NCI-H526 (cell line): Measurements from ENCODE around the gene IFT20.

Source experiments
- DNase-seq, 2 experiments: peaks; one replicate each; lab custom pipeline; 2025; lab: John Stamatoyannopoulos, UW

Gene IFT20

GRCh38 chr17:28335959-28336871 is 943 bp upstream of the IFT20 start:
- peak; percentile 54 to 75 for DNase-seq

DNA sequence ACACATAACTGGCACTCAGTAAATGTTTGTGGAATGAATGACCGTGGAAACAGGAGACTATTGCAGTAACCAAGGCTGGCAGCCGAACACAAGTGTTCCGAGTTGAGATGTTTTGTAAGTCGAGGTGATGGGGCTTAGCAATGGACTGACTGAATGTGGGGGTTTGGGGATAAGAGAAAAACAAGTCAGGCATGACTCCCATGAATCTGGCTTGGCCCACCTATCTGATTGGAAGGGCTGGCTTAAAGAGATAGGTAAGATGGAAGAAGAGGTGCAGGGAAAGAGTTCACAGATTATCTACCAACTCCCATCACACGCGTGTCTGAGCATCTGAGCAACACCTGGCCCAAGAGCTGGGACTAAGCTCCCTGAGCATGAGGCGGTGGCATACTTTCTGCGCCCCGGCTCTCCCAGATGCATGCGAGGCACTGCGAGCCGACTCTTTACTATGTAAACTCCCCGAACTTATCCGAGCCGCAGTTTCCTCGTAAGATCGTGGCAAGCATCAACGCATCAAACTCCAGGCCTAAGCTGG is 539 bp downstream of the IFT20 start:
- DNase-seq: no peak

DNA sequence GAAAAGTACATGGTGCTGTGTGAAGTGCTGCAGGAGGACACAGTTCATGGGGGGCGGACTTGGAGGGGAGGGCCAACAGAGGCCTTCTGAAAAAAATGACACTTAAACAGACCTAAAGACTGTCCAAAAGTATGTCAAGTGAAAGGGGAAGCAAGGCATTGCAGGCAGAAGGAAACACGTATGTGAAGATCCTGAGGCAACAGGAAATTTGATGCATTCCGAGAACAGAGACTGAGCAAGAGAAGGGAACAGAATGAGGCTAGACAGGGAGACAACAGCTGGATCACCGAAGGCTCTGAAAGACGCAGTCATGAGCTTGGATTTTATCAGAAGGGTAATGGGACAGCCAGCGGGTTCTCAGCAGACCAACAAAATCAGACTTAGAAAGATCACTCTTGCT is 1.1 kb downstream of the IFT20 start:
- DNase-seq: no peak

- DNase-seq: no peak
Observed at GRCh38 chr17:28333083-28333746, 2.1 kb downstream of the IFT20 start.

DNA sequence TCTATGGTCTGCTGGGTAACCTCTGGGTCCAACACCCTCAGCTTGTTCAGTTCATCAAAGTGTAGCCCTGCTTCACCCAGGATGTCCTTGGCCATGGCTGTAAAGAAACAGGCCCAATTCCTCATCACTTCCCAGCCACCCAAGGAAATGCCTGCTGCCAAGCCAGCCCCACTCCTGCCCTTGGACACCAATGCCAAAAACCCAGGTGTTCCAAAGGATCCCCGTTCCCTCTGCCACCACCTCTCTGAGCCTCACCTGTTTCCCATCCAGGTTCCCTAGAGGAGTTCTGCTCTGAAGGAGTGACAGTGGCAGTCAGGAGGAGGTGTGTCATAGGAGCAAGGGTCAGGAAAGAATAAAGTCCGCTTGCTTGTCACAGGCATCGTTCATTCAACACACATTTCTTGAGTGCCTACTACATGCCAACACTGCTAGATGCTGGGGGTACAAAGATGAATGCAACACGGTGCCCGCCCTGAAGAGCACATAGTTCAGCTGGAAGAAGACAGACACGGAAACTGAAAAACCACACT is 3.3 kb downstream of the IFT20 start:
- DNase-seq: no peak

GRCh38 chr17:28330671-28331070 is 4.6 kb downstream of the IFT20 start:
- no peak for DNase-seq

GRCh38 chr17:28328325-28328724 is 6.9 kb downstream of the IFT20 start:
- DNase-seq: no peak

DNA sequence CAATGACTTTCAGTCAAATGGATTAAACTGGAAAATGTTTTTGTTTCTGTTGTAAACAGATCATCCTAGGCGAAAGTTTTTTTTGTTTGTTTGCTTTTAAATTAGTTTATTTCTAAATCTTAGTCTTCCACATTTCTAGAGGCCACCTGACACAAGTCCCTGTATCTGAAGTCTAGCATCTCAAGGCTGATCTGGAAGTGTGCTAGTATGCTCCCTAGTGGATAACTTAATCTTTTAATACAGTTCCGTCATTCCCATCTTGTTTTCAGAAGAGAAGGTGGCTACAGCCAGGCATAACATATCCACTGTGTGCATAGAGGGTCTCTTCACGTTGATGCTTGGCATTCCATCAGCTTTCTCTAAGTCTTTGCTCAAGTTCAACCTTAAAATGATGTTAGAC is 7.6 kb downstream of the IFT20 start:
- no peak for DNase-seq

DNA sequence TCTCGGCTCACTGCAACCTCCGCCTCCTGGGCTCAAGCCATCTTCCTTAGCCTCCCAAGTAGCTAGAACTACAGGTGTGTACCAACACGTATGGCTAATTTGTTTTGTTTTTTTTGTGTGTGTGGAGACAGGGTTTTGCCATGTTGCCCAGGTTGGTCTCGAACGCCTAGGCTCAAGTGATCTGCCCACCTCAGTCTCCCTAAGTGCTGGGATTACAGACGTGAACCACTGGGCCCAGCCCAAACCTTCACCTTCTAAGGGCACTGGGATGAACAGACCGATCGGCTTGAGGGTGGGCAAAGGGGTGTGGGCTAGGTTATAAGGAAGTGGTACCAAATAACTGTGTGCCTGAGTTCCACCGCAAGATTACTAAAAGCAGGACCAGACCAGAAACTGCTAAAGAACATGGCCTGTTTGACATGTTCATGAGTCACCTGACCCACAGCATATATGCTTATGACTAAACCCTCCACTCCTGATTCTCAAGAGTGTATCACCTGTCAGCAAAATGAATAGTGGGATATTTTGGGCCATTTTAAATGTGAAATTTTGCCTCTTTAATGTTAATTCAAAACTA is 8.2 kb downstream of the IFT20 start:
- no peak for DNase-seq

GRCh38 chr17:28326114-28326513 is 9.2 kb downstream of the IFT20 start:
- DNase-seq: no peak

DNA sequence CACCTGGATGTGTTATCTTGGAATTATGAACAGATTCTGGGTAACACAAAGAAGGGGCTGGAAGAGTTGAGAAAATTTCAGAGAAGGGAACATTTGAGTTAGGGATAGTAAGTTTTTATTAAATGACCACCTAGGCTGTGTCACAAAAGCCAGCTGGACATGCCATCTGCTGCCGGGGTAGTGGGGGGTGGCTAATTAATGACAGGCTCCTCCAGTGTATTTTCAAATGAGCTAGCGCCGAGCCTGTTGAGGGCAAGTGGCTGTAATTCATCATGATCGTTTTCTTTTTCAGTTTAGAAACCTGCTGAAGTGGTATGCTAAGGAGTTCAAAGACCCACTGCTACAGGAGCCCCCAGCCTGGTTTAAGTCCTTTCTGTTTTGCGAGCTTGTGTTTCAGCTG is 10.1 kb downstream of the IFT20 start:
- DNase-seq: no peak

DNA sequence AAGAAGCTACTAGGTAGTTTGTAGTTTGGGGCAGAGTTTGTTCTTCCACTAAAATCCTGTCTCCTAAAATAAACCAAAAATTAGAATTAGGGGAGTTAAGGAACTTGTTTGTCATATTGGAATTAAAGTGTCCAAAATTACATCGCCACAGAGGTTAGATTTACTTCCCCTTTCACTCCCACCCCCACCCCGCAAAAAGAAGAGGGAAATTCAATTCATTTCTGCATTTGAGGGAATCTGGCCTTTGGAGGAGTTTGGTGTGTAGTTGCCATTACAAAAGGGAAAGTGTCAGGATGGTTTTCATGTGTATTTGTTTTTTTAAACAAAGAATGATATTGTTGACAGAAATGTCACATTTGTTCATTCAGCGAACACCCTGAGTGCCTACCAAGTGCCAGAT is 10.5 kb downstream of the IFT20 start:
- no peak for DNase-seq

GRCh38 chr17:28324267-28324745 is 11.0 kb downstream of the IFT20 start:
- no peak for DNase-seq

DNA sequence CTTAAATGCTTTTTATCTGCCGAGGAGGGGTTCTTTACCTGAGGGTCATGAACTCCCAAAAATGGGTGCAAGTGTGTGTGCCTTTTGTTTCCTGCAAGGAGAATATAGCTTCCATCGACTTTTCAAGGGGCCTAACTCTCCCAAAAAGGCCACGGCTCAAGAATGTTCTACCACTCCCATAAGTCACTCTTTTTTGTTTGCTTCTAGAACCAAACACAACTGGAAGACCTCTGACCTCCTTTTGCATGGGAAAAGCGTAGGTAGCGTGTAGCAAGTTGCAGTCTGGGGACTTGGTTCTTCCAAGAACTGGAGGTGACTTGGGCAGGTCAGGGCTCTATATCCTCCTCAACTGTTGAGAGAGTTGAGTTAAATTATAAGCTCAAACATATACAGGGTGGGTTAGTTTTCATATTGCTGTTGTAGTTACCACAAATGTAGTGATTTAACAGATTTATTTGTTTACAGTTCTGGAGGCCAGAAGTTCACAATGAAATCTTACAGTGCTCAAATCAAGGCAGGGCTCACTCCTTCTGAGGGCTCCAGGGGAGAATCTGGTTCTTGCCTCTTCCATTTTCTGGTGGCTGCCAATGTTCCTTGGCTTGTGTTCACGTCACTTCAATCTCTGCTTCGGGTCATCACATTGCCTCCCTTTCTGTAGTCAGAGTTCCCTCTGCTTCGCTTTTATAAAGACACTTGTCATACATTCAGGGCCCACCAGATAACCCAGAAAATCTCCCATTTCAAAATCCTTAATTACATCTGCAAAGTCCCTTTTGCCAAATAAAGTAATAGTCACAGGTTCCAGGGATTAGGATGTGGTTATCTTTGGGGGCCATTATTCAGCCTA is 14.8 kb downstream of the IFT20 start:
- no peak for DNase-seq

GRCh38 chr17:28319598-28319935 is 15.7 kb downstream of the IFT20 start:
- no peak for DNase-seq

- DNase-seq: peak; percentile 99 to 100
Observed at GRCh38 chr17:28318759-28319597, 16.3 kb downstream of the IFT20 start, which contains the start of gene TMEM97. Gene TMEM97, plus strand, starts transcription at chr17:28319200. Its CDS starts 40 bp downstream, at chr17:28319240.

DNA sequence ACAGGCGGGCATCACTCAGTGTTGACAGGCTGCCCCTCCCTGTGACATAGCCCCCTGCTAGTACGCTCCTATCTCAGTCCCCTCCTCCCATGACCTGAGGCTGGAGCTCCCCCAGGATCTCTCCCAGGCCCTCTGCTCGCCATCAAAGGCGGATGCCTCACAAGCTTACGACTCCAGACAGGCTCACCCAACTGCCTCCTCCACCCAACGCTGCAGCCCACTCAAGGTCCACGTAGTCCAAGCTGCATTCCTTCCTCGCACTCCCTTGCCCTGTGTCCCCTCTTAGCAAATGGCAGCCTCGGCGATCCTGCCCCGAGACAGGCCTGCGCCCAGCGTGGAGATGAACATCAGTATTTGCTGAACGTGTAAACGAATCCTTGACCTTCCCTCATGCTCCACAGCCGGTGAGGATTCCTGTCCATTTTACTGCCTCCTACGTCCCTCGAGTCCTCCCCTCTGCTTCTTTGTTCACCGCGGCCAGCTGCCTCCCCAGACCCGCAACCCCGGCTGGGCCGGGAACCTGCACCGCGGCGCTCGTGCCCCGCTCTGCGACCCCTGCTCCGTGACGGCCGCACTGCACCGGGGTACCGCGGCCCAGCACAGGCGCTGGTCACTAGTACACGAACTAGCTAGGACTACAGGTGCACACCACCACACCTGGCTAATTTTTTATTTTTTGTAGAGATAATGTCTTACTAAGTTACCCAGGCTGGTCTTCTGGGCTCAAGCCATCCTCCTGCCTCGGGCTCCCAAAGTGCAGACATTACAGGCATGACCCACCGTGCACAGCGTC is 17.1 kb downstream of the IFT20 start:
- DNase-seq: peak in 1 of 2 experiments; percentile 76

GRCh38 chr17:28317099-28317965 is 17.9 kb downstream of the IFT20 start:
- DNase-seq: no peak
